NT2/D1 (cell line): ENCODE data around the gene HS3ST5.

Experiments
- DNase-seq: peaks from one replicate; pipeline ENCODE4 v3.0.0-alpha.2; 2011; ENCODE audit warnings: low read depth, low spot score
- H3K27me3 ChIP-seq: 2 replicates; pipeline ENCODE4 v1.6.0; 2011; ENCODE audit warnings: mild to moderate bottlenecking; ENCODE audit not compliant: insufficient read length, insufficient read depth
- H3K36me3 ChIP-seq: 2 replicates; pipeline ENCODE4 v1.6.1; 2011; ENCODE audit warnings: mild to moderate bottlenecking, low read length, mixed read lengths; ENCODE audit not compliant: insufficient read depth, insufficient read length
- H3K4me1 ChIP-seq: 2 replicates; pipeline ENCODE4 v1.5.1; 2011; ENCODE audit not compliant: insufficient read depth, insufficient read length
- H3K4me3 ChIP-seq: 2 replicates; pipeline ENCODE4 v1.5.1; 2011; ENCODE audit warnings: low read depth; ENCODE audit not compliant: insufficient read length
- H3K9ac ChIP-seq: 2 replicates; pipeline ENCODE4 v1.6.0; 2011; ENCODE audit warnings: low read depth; ENCODE audit not compliant: insufficient read length
- H3K9me3 ChIP-seq: 2 replicates; pipeline ENCODE4 v1.5.1; 2011; ENCODE audit warnings: mild to moderate bottlenecking, low read length; ENCODE audit not compliant: insufficient read depth
- SUZ12 ChIP-seq: IDR thresholded peaks from 2 replicates; pipeline ENCODE4 v1.6.1; 2011; ENCODE audit not compliant: insufficient read length, insufficient read depth; ENCODE audit errors: extremely low read depth
- YY1 ChIP-seq: IDR thresholded peaks from 2 replicates; pipeline ENCODE4 v1.6.1; 2011; ENCODE audit not compliant: insufficient read length, insufficient read depth
- ZNF274 ChIP-seq: IDR thresholded peaks from 2 replicates; pipeline ENCODE4 v1.6.1; 2011; ENCODE audit warnings: mild to moderate bottlenecking, low read depth, low read length

HS3ST5 gene

DNA sequence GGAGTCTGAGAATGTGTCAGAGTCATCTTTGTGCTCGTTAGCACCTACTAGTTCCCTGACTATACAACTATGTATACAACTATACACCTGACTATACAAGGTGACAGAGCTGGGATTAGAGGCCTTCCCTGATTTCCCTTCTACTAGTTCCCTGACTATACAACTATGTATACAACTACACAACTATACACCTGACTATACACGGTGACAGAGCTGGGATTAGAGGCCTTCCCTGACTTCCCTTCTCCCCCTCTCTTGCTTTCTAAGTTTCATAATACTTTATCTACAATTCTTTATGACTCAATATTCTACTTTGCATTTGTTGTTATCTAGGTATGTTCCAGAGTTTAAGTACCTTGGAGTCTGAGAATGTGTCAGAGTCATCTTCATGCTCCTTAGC, 68.0 kb downstream of the HS3ST5 start:
- no peaks in the 10 kb centered on the region for H3K9me3 ChIP-seq
- no peaks in the 10 kb centered on the region for H3K4me1 ChIP-seq
- H3K36me3 ChIP-seq, result no peaks in the 10 kb centered on the region
- H3K4me3 ChIP-seq, result no peak overlapping the region
- no peak overlapping the region for H3K9ac ChIP-seq
- H3K27me3 ChIP-seq, result no peaks in the 10 kb centered on the region
- TF ChIP-seq YY1 (no peak), ZNF274 (no peak), SUZ12 (no peak)
- no peak for DNase-seq

- H3K4me3 ChIP-seq, result no peak overlapping the region
- no peak for DNase-seq
- TF ChIP-seq SUZ12 (no peak), ZNF274 (no peak), YY1 (no peak)
Measured at GRCh38 chr6:114272582-114272981, 70.2 kb downstream of the HS3ST5 start.

GRCh38 chr6:114271405-114271804, 71.4 kb downstream of the HS3ST5 start:
- no peak for TF ChIP-seq YY1
- no peak for TF ChIP-seq ZNF274
- no peak for TF ChIP-seq SUZ12

More at GRCh38 chr6:114272582-114272981, 70.2 kb downstream of the HS3ST5 start:
- Histone ChIP-seq H3K9me3 (no peaks in the 10 kb centered on the region), H3K4me1 (no peaks in the 10 kb centered on the region), H3K27me3 (no peaks in the 10 kb centered on the region), H3K36me3 (no peaks in the 10 kb centered on the region), H3K9ac (no peak overlapping the region)

GRCh38 chr6:114267897-114268296, 74.9 kb downstream of the HS3ST5 start:
- TF ChIP-seq YY1, result no peak
- no peak for TF ChIP-seq SUZ12
- TF ChIP-seq ZNF274, result no peak
- Histone ChIP-seq H3K27me3 (no peaks in the 10 kb centered on the region), H3K4me1 (no peaks in the 10 kb centered on the region), H3K4me3 (no peak overlapping the region), H3K36me3 (no peaks in the 10 kb centered on the region), H3K9ac (no peak overlapping the region), H3K9me3 (no peaks in the 10 kb centered on the region)
- DNase-seq, result no peak

More at GRCh38 chr6:114271405-114271804, 71.4 kb downstream of the HS3ST5 start:
- H3K4me1 ChIP-seq, result no peaks in the 10 kb centered on the region
- DNase-seq, result no peak
- H3K36me3 ChIP-seq, result no peaks in the 10 kb centered on the region
- H3K9ac ChIP-seq, result no peak overlapping the region
- no peak overlapping the region for H3K4me3 ChIP-seq
- H3K9me3 ChIP-seq, result no peaks in the 10 kb centered on the region
- no peaks in the 10 kb centered on the region for H3K27me3 ChIP-seq

GRCh38 chr6:114260810-114261209, 82.0 kb downstream of the HS3ST5 start:
- Histone ChIP-seq H3K9ac (no peak overlapping the region), H3K9me3 (peaks cover under 1% of the 10 kb centered on the region; the same call in 1 of the 2 replicates), H3K27me3 (no peaks in the 10 kb centered on the region), H3K4me1 (no peaks in the 10 kb centered on the region), H3K36me3 (no peaks in the 10 kb centered on the region), H3K4me3 (no peak overlapping the region)
- TF ChIP-seq ZNF274, result no peak
- no peak for TF ChIP-seq YY1
- no peak for TF ChIP-seq SUZ12
- no peak for DNase-seq

- peaks cover 10% of the 10 kb centered on the region; the same call in 1 of the 2 replicates for H3K9me3 ChIP-seq
- no peak for DNase-seq
- no peaks in the 10 kb centered on the region for H3K4me1 ChIP-seq
- TF ChIP-seq SUZ12, result no peak
- no peaks in the 10 kb centered on the region for H3K36me3 ChIP-seq
- no peak overlapping the region for H3K9ac ChIP-seq
- no peak overlapping the region for H3K4me3 ChIP-seq
- H3K27me3 ChIP-seq, result no peaks in the 10 kb centered on the region
Measured at GRCh38 chr6:114258376-114258775, 84.4 kb downstream of the HS3ST5 start.

DNA sequence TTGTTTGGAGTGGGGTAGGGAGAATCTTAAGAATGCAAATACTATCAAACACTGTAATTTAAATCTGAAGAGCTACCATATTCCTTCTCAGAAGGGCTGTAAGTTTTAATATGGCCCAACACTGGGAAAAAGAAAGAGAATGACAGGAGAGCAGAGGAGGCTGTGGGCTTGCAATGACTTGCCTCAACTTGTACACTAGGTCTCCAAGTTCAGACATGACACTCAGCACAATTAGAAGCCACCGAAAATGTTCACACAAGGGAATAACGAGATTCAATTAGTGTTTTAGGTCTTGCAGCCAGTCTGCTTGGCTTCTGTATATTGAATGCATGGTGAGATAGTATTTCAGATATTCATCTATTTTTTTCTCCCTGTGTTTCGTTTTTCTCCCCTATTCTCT, 89.4 kb downstream of the HS3ST5 start:
- H3K4me3 ChIP-seq, result no peak overlapping the region
- no peak for TF ChIP-seq ZNF274
- no peak for TF ChIP-seq SUZ12
- no peak for TF ChIP-seq YY1
- no peaks in the 10 kb centered on the region for H3K27me3 ChIP-seq
- no peaks in the 10 kb centered on the region for H3K4me1 ChIP-seq
- peaks cover 10% of the 10 kb centered on the region; the same call in 1 of the 2 replicates for H3K9me3 ChIP-seq
- no peaks in the 10 kb centered on the region for H3K36me3 ChIP-seq
- H3K9ac ChIP-seq, result no peak overlapping the region
- no peak for DNase-seq
